Tongue (tissue), 3 donors: Measurements from ENCODE around the gene PI4K2B. TPM values are rescaled to one million over a fixed set of nuclear protein-coding genes. Genes with fewer than 3 reads are reported as not detected.
A peak's percentile ranks its signal among the peaks of the same experiment; 100 is the strongest.
"Not testable (repeated sequence)": the region's sequence is repeated elsewhere in the genome, so short reads cannot be mapped to it uniquely, and the experiment has no call there.

Source experiments
- DNase-seq: peaks from one replicate; pipeline ENCODE4 v3.0.0-alpha.2; 2015
- small RNA-seq: library from RNA; depleted of rRNA; stranded (forward); fragments of <200 nt; gene quantifications from one replicate; pipeline ENCODE3, GENCODE V24; 2014; ENCODE audit warnings: low replicate concordance
- total RNA-seq: library from RNA; depleted of rRNA; stranded (reverse); fragments of >200 nt; gene quantifications from one replicate; pipeline ENCODE4 v1.2.3, GENCODE V29; 2014

PI4K2B gene
- total RNA-seq, 1 donor from 2014 or later, result 19.6 TPM

DNA sequence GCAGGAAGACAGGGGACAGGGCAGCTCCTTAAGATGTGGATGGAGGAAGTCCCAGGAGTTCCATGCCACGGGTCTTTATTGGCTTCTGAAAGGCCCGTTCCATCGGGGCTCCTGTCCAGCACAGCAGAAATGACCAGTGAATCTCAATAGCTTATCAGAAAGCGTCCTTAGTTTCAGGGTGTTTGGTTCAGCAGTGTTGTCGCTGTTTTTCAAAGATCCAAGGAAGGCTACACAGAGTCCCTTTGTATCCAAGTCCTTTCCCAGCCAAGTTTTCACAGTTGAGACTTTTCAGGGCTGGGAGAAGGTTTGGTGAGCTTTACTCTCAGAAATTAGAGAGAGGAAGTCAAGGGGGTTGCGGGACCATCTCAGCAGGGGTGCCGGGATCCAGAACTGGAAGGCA, 73.8 kb downstream of the PI4K2B start:
- peak; percentile 19 for DNase-seq

DNA sequence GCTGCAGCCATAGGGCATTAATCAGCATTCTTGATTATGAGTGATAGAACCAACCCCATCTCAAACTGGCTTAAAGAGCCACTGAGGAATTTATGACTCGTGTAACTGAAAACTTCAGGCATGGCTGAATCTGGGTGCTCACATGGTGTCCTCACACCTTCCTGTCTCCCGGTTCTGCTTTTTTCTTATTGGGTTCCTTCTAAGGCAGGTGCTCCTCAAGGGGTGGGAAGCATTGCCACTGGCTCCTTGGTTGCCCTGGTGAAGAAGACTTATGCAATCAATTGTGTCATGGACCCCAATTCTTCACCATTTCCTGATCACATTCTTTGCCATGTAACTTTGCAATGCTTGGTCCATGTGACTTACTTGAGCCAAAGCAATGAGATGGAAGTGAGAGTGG, 74.5 kb downstream of the PI4K2B start:
- no peak for DNase-seq

DNA sequence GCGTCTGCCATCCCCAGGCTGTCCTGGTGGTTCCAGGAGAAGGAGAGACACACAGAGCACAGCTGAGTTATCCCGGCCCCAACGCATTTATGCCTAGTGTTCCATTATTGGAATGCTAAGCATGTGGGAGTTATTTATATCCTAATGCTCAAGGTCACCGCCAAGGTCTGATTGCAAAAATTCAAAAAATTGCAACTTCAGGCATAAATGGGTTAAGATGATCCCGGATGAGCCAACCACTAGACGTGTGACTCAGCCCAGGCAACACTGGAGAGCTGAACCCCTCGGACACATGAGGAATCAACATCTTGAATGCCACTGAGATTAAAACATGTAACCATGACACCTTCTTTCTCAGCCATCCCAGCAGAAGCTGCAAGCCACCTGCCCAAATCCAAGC, 74.9 kb downstream of the PI4K2B start:
- no peak for DNase-seq

DNA sequence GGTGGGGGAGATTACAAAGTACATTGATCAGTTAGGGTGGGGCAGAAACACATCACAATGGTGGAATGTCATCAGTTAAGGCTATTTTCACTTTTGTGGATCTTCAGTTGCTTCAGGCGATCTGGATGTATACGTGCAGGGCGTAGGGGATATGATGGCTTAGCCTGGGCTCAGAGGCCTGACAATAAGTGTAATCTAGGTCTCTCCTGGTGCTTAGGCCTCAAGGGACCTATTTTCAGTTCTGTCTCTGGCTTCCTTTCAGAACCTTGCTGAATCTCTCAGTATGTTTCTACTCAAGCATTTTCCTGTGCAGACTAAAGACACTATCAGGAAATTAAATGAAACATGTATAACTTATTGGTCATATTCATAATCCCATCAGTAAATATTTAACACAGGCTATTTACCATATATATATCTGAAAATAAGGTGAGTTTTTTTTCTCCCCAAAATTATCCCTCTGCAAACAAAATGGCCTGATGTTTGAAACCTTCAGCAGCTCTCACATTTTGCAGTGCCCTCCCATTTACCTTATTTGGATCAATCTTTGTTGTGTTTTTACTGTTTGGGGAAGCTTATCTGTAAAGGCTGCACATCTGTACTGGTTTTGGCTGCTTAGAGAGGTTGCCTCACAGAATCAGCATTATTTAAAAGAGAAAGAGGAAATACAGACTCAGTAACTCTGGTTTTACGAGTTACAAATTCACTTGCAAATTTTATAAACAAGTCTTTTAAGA, 76.4 kb downstream of the PI4K2B start:
- DNase-seq, result no peak

DNA sequence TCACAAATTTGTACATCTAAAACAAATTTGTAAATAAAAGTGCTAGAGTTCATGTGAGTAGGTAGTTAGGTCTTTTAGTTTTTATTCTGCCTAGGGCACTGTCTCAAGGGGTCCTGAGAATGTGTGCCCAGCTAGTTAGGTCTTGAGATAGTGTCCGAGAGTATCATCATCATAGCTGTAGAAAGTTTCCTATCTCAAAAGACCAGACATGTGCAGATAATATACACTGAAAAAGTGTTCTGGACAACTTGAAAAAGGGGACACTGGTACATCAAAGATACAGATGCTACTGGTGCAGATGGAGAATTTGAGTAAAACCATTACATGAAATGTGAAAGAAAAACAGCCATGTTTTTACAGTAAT, 77.0 kb downstream of the PI4K2B start:
- DNase-seq, result no peak

DNA sequence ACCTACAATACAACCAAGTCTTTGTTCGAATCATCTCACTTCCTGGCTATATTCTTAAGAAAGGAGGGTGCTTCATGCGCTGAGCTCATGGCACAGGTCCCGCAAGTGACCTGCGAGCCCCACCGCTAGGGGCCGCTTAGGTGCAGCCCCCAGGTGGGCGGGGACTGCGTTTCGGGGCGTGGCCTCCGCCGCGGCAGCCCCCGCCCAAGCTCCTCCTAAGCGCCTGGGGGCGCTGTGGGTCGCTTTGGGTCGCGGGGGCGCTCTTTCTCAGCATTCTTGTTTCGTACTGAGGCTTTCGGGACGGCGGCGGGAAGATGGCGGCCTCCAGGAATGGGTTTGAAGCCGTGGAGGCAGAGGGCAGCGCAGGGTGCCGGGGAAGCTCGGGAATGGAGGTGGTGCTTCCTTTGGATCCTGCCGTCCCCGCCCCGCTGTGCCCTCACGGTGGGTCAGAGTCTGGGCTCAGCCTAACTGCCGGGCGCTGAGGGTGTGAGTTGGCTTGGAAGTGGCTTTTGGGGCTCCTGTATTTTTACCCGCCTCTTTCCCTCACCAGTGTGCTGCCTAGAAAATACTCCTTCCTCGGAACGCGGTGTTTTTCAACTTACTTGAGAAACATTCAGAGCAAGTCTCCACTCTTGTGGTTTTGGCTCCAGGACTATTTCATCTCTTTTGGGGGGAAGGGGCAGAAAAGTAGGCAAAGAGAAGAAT, 78.8 kb downstream of the PI4K2B start, which contains the start of gene ZCCHC4:
ZCCHC4 (plus strand) TSS at position 279 of the 705 bp plus-strand sequence; CDS start at position 315, 36 bp downstream.
- DNase-seq, result peak; percentile 97

DNA sequence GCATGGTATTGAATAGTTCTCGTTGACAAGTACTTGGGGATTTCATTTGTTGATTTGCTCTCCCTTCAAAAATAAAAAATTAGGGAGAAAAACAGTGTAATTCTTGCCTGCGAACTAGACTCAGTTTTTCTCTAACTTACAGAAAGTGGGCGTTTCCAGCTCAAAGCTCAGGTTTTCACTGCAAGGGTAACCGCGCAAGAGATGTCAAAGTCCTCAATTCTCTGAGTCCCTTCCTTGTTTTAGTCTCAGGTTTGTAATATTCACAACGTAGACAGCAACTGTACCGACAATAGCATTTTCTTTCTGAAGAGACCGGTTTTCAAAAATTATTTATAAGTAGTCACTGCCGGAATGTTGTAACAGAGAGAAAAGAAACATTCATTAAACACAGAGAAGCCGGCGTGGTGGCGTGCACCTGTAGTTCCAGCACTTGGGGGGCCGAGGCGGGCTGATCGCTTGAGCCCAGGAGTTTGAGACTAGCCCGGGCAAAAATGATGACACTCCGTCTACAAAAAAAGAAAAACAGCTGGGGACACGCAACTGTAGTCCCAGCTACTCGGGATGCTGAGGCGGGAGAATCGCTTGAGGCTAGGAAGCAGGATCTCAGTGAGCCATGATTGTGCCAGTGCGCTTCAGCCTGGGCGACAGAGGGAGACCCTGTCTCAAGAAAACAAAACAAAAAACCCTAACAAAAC, 79.5 kb downstream of the PI4K2B start:
- DNase-seq, result no peak

DNA sequence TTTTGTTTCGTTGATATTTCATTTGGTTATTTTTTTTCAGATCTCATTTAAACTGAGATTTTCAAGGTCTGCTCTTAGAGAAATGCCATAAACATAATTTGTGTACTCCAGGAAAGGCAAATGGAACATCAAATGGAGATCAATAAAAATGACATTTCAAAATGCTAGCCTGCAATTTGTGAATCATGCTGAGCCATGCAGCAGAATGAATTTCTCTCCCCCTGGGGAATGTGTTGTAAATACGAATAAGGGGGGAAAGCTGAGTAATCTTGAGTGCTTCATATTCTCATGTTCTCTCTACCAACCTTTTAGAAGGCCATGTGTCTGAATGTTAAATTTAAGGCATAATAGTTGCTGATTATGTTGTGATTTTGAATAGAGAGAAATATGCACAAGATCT, 86.5 kb downstream of the PI4K2B start:
- DNase-seq, result no peak

DNA sequence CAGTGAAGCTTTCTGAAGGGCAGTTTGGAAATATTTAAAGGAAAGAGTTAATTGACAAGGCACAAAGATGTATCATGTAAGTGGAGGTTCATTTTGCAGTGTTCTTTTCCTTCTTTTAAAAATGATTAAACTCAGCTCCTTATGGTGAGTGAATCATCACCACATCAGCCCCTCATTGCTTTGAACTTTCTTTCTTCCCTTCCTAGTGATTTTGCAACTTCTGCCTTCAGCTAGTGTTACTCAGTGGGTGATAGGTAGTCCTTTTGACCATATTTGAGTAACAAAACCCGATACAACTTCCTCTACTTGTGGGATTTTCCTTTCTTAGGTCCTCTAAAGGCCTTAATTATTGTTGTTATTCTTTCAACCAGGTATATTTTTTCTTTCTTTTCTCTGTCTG, 86.9 kb downstream of the PI4K2B start:
- no peak for DNase-seq

DNA sequence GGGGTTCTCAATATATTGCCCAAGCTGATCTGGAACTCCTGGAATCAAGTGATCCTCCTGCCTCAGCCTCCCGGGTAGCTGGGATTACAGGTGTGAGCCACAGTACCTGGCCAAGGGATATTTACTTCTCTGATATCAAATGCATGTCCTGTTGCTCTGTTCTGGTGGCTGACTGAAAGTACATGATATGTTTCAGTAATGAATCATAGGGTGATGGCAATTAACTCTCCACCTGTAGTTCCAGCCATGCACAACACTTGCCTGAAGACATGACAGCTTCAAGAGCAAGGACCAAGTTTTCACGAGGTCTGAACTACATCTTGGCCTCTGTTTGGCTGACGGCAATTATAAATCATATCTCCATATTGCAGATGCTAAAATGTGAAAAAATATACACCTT, 87.9 kb downstream of the PI4K2B start:
- DNase-seq, result no peak

DNA sequence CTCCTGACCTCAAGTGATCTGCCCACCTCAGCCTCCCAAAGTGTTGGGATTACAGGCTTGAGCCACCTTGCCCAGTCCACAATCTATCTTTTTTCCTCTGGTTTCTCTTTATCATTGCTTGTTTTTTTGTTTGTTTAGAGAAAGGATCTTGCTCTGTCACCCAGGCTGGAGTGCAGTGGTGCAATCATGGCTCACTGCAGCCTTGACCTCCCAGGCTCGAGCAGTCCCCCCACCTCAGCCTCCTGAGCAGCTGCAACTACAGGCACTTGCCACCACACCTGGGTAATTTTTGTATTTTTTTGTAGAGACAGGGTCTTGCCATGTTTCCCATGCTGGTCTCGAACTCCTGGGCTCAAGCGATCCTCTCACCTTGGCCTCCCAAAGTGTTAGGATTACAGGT, 94.6 kb downstream of the PI4K2B start:
- not testable (repeated sequence) for DNase-seq

Small RNA genes within 50 kb of the gene (small RNA-seq; reads per million reads assigned to genes)
- not detected for gene RF00004

Other genes with a start within 250 kb of the PI4K2B start
- gene LGI2, start 203.1 kb upstream of the PI4K2B start, total RNA-seq, result 16.9 TPM
- gene SEPSECS, start 73.6 kb upstream of the PI4K2B start, total RNA-seq, result 12.6 TPM
- 35.8 TPM for gene ZCCHC4, start 78.7 kb downstream of the PI4K2B start, total RNA-seq
- gene ANAPC4, start 143.2 kb downstream of the PI4K2B start, total RNA-seq, result 36.4 TPM